Motor neuron (in vitro differentiated cells): ENCODE measurements around the gene TPST2. TPM values are rescaled to one million over a fixed set of nuclear protein-coding genes. Genes with fewer than 3 reads are reported as not detected.

Source experiments
- ATAC-seq, 8 experiments: fragments of 200-7000 bp; cut with Tn5 transposase; replicated peaks in 6 of 8; 2 replicates each; pipeline ENCODE4 v1.8.0; 2021; ENCODE audit warnings: mild to moderate bottlenecking in 8 of 8, moderate library complexity in 8 of 8
- H3K27ac ChIP-seq, 2 donors: fragments of 250-450 bp; sonication (Bioruptor Pico); 2 replicates each; pipeline ENCODE4 v1.9.0; 2021; ENCODE audit warnings: antibody characterized with exemption in 2 of 2, mild to moderate bottlenecking in 2 of 2, moderate library complexity in 1 of 2
- H3K4me1 ChIP-seq, 2 donors: fragments of 250-450 bp; sonication (Bioruptor Pico); replicated peaks in 1 of 2; 2 replicates each; pipeline ENCODE4 v1.6.1; 2021; ENCODE audit warnings: antibody characterized with exemption in 2 of 2, mild to moderate bottlenecking in 2 of 2, moderate library complexity in 1 of 2
- H3K4me3 ChIP-seq, 5 donors: fragments of 250-450 bp; sonication (Bioruptor Pico); 2 replicates each; pipeline ENCODE4 v1.9.0; 2021; ENCODE audit warnings: antibody characterized with exemption in 5 of 5, mild to moderate bottlenecking in 5 of 5, moderate library complexity in 4 of 5
- WGBS, 10 experiments: fragments of 450-650 bp; shearing (Covaris generic); methylation state at CpG; one replicate each; pipeline ENCODE4 v1.0.0; 2022; 5-methylcytosine and 5-hydroxymethylcytosine counted together
- in situ Hi-C, 9 experiments: fragments of 400-800 bp; cut with MboI; loops; one replicate each; pipeline ENCODE4 v1.15.0; 2021; ENCODE audit warnings: low sequenced_read_pairs in 9 of 9, low pct_unique_long_range_greater_than_20kb in 2 of 9; ENCODE audit not compliant: unreplicated experiment in 9 of 9
- total RNA-seq, 8 experiments: library from RNA; unstranded; fragments of 300-600 nt; gene quantifications; 2 replicates each; pipeline versions ENCODE4 v1.2.3 to v1.2.4, GENCODE V29; 2022

Gene TPST2
- total RNA-seq, 8 experiments from 2014 or later = 7.9 to 24.1 (median 9.5) TPM

DNA sequence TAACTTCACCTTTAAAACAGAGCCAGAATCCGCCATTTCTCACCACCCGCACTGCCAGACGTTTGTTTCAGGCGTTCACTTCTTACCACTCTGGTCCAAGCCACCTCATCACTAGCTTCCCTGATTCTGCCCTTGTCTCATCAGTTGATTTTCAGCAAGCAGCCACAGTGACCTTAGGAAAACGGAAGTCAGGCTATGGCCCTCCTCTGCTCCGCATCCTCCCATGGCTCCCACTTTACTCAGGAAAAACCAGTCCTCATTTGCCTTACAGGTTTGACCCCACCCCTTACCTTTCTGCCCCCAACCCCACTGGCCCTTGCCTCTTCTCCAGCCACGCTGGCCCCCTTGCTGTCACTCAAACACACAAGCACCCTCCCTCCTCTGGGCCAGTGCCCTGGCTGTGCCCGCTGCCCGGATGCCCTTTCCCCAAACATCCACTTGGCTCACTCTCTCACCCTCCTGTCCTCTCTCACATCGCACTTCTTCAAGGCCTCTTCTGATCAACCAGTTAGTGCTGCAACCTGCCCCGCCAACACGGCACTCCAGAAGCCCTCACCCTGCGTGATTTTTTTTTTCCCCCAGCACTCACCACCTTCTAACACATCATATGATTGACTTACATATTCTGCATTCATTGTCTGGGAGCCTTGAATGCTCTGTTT is 18.9 kb downstream of the TPST2 start:
- 40 to 100% (median 88%) methylated on average over 1 to 6 of the region's 13 CpGs; no CpG with 5 or more reads in 3 of the 10 experiments for WGBS, 10 experiments
- Histone ChIP-seq H3K4me1 (peaks cover 24 to 49% of the 10 kb centered on the region in 2 donors), H3K27ac (no peak overlapping the region), H3K4me3 (no peak overlapping the region)
- ATAC-seq = no peak
- in situ Hi-C loops = no loop called here

GRCh38 chr22:26570115-26570514 is 19.8 kb downstream of the TPST2 start:
- H3K4me3 ChIP-seq = no peak overlapping the region
- H3K27ac ChIP-seq = no peak overlapping the region
- 36 to 69% (median 47%) methylated on average over 3 to 10 of the region's 10 CpGs; no CpG with 5 or more reads in 2 of the 10 experiments for WGBS, 10 experiments
- peaks cover 24 to 49% of the 10 kb centered on the region in 2 donors for H3K4me1 ChIP-seq
- in situ Hi-C loops = no loop called here
- peak in 7 of 8 experiments; percentile 14 to 59 (median 50) for ATAC-seq

DNA sequence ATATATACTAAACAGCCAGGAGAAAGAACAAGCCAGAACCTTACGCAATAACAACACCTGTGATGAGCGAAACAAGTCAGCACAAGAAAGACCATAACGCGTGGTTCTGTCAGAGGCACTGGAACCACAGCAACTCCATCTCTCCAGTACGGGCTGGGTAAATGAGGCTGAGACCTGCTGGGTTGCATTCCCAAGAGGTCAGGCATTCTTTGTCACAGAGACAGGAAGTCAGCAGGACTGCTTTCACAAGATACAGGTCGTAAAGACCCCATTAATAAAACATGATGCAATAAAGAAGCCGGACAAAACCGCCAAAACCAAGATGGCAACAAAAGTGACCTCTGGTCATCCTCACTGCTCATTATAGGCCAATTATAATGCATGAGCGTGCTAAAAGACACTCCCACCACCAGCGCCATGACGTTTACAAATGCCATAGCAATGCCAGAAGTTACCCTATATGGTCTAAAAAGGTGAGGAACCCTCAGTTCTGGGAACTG is 21.7 kb downstream of the TPST2 start:
- peak overlapping the region in 2 of 5 donors; percentile 2 to 6 for H3K4me3 ChIP-seq

DNA sequence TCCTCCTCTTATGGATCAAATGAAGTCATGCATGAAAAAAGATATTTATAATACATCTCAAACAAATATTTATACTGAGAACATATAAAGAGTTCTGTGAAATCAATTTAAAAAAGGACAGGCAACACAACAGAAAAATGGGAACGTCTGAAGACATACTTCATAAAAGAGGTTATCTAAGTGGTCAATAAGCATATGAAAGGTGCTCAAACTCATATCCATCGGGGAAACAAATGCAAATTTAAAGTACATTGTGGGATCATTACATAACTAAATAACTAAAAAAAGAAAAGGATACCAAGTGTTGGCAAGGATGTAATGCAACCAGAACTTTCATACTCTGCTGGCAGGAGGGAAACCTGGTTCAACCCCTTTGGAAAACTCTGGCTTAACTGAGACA is 22.3 kb downstream of the TPST2 start:
- in situ Hi-C loops = no loop called here
- ATAC-seq = no peak
- Histone ChIP-seq H3K27ac (peak overlapping the region in 1 of 2 donors; percentile 80), H3K4me3 (no peak overlapping the region), H3K4me1 (peaks cover 22 to 40% of the 10 kb centered on the region in 2 donors)
- 6 to 69% (median 36%) methylated on average over 1 to 2 of the region's 2 CpGs; no CpG with 5 or more reads in 1 of the 10 experiments for WGBS, 10 experiments

More for the DNA sequence above, 21.7 kb downstream of the TPST2 start:
- in situ Hi-C loops = no loop called here
- 0 to 97% (median 27%) methylated on average over 4 to 10 of the region's 11 CpGs; no CpG with 5 or more reads in 1 of the 10 experiments for WGBS, 10 experiments
- Histone ChIP-seq H3K27ac (peak overlapping the region; percentile 73 to 80), H3K4me1 (peaks cover 22 to 43% of the 10 kb centered on the region in 2 donors)
- ATAC-seq = peak in 5 of 8 experiments; percentile 85 to 94 (median 91)

GRCh38 chr22:26566994-26567393 is 22.9 kb downstream of the TPST2 start:
- no peak overlapping the region for H3K27ac ChIP-seq
- in situ Hi-C loops = no loop called here
- peaks cover 22 to 40% of the 10 kb centered on the region in 2 donors for H3K4me1 ChIP-seq
- WGBS, 10 experiments = 80 to 100% (median 100%) methylated on average over 1 of the region's 3 CpGs; no CpG with 5 or more reads in 7 of the 10 experiments
- ATAC-seq = no peak
- H3K4me3 ChIP-seq = no peak overlapping the region

DNA sequence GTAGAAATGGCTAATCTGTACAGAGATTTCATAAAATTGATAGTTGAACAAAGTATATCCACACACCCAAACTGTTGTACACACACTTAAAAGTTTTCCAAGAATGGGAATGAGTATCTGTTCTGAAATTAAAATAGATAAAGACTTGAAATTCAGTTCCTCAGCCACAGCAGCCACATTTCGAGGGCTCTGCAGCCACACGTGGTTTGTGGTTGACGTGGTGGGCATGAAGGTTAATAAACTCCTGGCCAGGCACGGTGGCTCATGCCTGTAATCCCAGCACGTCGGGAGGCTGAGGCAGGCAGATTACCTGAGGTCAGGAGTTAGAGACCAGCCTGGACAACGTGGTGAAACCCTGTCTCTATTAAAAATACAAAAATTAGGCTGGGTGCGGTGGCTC is 24.0 kb downstream of the TPST2 start:
- ATAC-seq = no peak
- WGBS, 10 experiments = 67 to 100% (median 85%) methylated on average over 1 to 7 of the region's 8 CpGs; no CpG with 5 or more reads in 6 of the 10 experiments
- no peak overlapping the region for H3K27ac ChIP-seq
- H3K4me1 ChIP-seq = peaks cover 22 to 30% of the 10 kb centered on the region in 2 donors
- H3K4me3 ChIP-seq = no peak overlapping the region
- in situ Hi-C loops = no loop called here

- WGBS, 10 experiments = 88 to 100% (median 93%) methylated on average over 1 to 6 of the region's 6 CpGs; no CpG with 5 or more reads in 5 of the 10 experiments
- ATAC-seq = no peak
- in situ Hi-C loops = no loop called here
Measured at GRCh38 chr22:26565181-26565580, 24.8 kb downstream of the TPST2 start.

GRCh38 chr22:26564672-26565071 is 25.3 kb downstream of the TPST2 start:
- in situ Hi-C loops = no loop called here
- WGBS, 10 experiments = 80 to 100% methylated on average over 1 of the region's 3 CpGs; no CpG with 5 or more reads in 8 of the 10 experiments
- H3K4me3 ChIP-seq = no peak overlapping the region
- no peak for ATAC-seq
- no peak overlapping the region for H3K27ac ChIP-seq
- H3K4me1 ChIP-seq = peaks cover 21 to 22% of the 10 kb centered on the region in 2 donors

More at GRCh38 chr22:26565181-26565580, 24.8 kb downstream of the TPST2 start:
- H3K27ac ChIP-seq = no peak overlapping the region
- peaks cover 22 to 23% of the 10 kb centered on the region in 2 donors for H3K4me1 ChIP-seq
- no peak overlapping the region for H3K4me3 ChIP-seq

DNA sequence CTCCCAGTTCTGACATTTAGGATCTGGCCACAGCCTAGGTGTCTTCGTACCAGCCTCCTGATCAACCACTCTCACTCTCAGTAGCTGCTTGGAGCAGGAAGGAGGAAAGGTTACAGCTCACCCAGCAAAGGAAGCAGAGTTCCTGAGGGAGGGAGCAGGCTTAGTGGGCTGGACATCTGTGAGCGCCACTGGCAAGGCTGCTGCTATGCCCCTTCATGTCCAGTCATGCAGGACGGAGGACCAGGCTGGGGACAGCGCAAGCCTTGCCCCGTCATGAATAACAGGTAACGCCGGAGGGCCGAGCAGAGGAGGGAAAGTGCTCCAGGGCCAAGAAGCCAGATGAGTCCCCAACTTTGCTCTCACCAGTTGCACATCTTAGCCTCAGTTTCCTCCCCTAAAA is 25.8 kb downstream of the TPST2 start:
- H3K27ac ChIP-seq = no peak overlapping the region
- WGBS, 10 experiments = 75 to 100% (median 97%) methylated on average over 1 to 4 of the region's 8 CpGs; no CpG with 5 or more reads in 6 of the 10 experiments
- no peak overlapping the region for H3K4me3 ChIP-seq
- in situ Hi-C loops = no loop called here
- no peak for ATAC-seq
- H3K4me1 ChIP-seq = peaks cover 21% of the 10 kb centered on the region in 2 donors

- H3K4me1 ChIP-seq = peaks cover 9 to 18% of the 10 kb centered on the region in 2 donors
- in situ Hi-C loops = no loop called here
- no peak for ATAC-seq
- H3K27ac ChIP-seq = no peak overlapping the region
- WGBS, 10 experiments = 65 to 100% (median 80%) methylated on average over 1 to 3 of the region's 5 CpGs; no CpG with 5 or more reads in 3 of the 10 experiments
- H3K4me3 ChIP-seq = no peak overlapping the region
Measured at GRCh38 chr22:26563022-26563421, 26.9 kb downstream of the TPST2 start.

DNA sequence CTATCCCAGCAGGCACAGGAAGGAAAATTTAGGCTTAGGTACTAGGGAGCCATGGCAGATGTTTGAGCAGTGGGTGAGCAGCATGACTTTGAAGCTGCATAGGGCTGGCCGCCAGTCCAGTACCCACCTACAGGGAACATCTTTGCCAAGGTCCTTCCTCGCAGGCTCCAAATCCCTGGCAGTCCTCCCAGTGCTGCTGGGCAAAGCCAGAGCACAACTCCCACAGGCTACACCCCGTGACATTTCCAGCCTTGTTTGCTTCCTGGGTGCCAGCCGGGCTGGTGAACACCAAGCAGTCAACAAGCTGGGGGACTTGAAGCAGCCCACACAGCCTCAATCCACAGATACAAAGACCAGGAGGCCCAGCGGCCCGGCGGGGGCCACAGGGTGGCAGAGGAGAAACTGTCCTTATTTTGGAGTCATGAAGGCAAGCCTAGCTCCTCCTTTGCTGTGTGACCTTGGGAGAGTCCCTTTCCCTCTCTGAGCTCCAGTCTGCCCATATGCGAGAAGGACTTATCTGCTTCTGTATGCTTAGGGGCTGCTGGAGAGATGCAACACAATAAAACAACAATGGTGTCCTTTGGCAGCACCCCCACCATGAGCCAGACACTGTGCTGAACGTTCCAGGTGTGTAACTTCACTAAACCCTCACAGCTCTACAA is 28.0 kb downstream of the TPST2 start:
- no peak overlapping the region for H3K27ac ChIP-seq
- no peak overlapping the region for H3K4me3 ChIP-seq
- in situ Hi-C loops = no loop called here
- peaks cover 0 to 9% of the 10 kb centered on the region in 2 donors for H3K4me1 ChIP-seq
- ATAC-seq = no peak
- 62 to 100% (median 81%) methylated on average over 2 to 8 of the region's 9 CpGs; no CpG with 5 or more reads in 4 of the 10 experiments for WGBS, 10 experiments

GRCh38 chr22:26559961-26560575 is 29.9 kb downstream of the TPST2 start:
- no peak for ATAC-seq
- in situ Hi-C loops = no loop called here
- no peak overlapping the region for H3K27ac ChIP-seq
- H3K4me3 ChIP-seq = no peak overlapping the region
- 80 to 100% (median 95%) methylated on average over 2 to 11 of the region's 13 CpGs; no CpG with 5 or more reads in 4 of the 10 experiments for WGBS, 10 experiments
- H3K4me1 ChIP-seq = peaks cover 2 to 8% of the 10 kb centered on the region in 2 donors
